Activated B cell treated with CpG ODN at 0.5 μM for 24 hours (primary cell): ENCODE data around the gene KRTAP10-1. TPM values are rescaled to one million over a fixed set of nuclear protein-coding genes. Genes with fewer than 3 reads are reported as not detected.

Experiments
- ATAC-seq: fragments of 200-7000 bp; cut with Tn5 transposase; one replicate; pipeline ENCODE4 v1.10.0; 2021; ENCODE audit warnings: low read depth, mild to moderate bottlenecking, moderate library complexity
- CTCF ChIA-PET: fragments of 350-600 bp; sonication (Branson Sonifier 250); formaldehyde crosslinking; loops from one replicate; lab custom pipeline; 2021; ENCODE audit warnings: antibody characterized with exemption; lab: Charles Lee
- POLR2A ChIA-PET: fragments of 350-600 bp; sonication (Branson Sonifier 250); formaldehyde crosslinking; loops from one replicate; lab custom pipeline; 2021; ENCODE audit warnings: antibody characterized with exemption; lab: Charles Lee
- DNase-seq: peaks from one replicate; pipeline ENCODE4 v3.0.0; 2022
- H3K27ac Mint-ChIP-seq: one replicate; pipeline ENCODE4 v1.8.0; 2020; ENCODE audit warnings: mixed read lengths
- H3K27me3 Mint-ChIP-seq: one replicate; pipeline ENCODE4 v1.8.0; 2021; ENCODE audit warnings: mixed read lengths
- H3K36me3 Mint-ChIP-seq: one replicate; pipeline ENCODE4 v1.8.0; 2021; ENCODE audit warnings: low read depth, mixed read lengths
- H3K4me1 Mint-ChIP-seq: one replicate; pipeline ENCODE4 v1.8.0; 2021; ENCODE audit warnings: mixed read lengths
- H3K4me3 Mint-ChIP-seq: one replicate; pipeline ENCODE4 v1.8.0; 2020; ENCODE audit warnings: mild to moderate bottlenecking, mixed read lengths
- H3K9me3 Mint-ChIP-seq: one replicate; pipeline ENCODE4 v1.8.0; 2020; ENCODE audit warnings: mixed read lengths
- intact Hi-C: fragments of 100-400 bp; cut with micrococcal nuclease; formaldehyde crosslinking; loops from one replicate; pipeline ENCODE4 v1.15.1; 2024
- total RNA-seq: library from RNA; stranded (reverse); gene quantifications from 2 replicates; pipeline ENCODE4 v1.2.3, GENCODE V29; 2022
- TF ChIP-seq, protein P1 (sequence below): fragments of 200-600 bp; IDR thresholded peaks from one replicate; pipeline ENCODE4 v1.8.0; 2022; ENCODE audit warnings: antibody characterized with exemption, mild to moderate bottlenecking

Gene KRTAP10-1
- total RNA-seq, 1 donor from 2014 or later = not detected

DNA sequence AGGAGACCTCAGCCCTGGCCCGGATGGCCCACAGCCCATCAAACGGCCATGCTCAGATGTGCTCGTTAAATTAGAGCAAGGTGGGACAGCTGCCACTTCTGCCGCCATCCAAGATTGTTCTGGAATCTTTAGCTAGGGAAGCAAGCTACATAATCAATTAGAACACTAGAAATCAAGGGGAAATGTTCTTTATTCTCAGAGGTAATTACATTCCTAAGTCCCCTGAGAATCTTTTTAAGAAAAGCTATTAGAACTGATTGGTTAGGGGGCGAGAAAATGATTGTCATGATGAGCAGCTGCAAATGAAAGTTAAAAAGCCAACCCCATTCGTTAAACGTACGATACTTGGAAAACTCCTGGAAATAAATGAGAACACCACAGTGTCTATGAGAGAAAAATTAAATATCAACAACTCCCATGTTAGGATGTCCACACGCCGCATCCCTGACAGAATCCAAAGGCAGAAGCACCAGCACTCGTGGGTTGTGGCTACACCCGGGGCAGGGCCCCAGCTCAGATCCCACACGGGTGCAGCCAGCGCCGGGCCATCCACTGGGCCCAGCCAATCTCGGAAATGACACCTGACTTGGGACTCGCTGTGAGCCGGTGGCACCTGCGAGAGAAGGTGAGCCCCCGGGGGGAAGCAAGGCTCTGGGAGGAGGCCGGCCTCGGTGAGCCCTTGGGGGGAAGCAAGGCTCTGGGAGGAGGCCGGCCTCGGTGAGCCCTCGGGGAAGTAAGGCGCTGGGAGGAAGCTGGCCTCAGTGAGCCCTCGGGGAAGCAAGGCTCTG is 37.6 kb downstream of the KRTAP10-1 start:
- intact Hi-C loops = no loop called here
- ChIA-PET POLR2A (interaction anchor here (0.8 kb wide), 1 partner anchor 32 kb away, joined by 7 read pairs; no protein-coding TSS in a partner anchor), CTCF (interaction anchor here (1.3 kb wide), 1 partner anchor 8 kb away, joined by 4 read pairs; no protein-coding TSS in a partner anchor)
- TF ChIP-seq, protein P1, sequence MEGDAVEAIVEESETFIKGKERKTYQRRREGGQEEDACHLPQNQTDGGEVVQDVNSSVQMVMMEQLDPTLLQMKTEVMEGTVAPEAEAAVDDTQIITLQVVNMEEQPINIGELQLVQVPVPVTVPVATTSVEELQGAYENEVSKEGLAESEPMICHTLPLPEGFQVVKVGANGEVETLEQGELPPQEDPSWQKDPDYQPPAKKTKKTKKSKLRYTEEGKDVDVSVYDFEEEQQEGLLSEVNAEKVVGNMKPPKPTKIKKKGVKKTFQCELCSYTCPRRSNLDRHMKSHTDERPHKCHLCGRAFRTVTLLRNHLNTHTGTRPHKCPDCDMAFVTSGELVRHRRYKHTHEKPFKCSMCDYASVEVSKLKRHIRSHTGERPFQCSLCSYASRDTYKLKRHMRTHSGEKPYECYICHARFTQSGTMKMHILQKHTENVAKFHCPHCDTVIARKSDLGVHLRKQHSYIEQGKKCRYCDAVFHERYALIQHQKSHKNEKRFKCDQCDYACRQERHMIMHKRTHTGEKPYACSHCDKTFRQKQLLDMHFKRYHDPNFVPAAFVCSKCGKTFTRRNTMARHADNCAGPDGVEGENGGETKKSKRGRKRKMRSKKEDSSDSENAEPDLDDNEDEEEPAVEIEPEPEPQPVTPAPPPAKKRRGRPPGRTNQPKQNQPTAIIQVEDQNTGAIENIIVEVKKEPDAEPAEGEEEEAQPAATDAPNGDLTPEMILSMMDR = no peak
- Mint-ChIP-seq H3K27me3 (no peaks in the 10 kb centered on the region), H3K4me3 (no peak overlapping the region), H3K9me3 (no peaks in the 10 kb centered on the region), H3K36me3 (no peaks in the 10 kb centered on the region), H3K27ac (no peak overlapping the region), H3K4me1 (peaks cover 6% of the 10 kb centered on the region)
- DNase-seq (no peak), ATAC-seq (no peak)

DNA sequence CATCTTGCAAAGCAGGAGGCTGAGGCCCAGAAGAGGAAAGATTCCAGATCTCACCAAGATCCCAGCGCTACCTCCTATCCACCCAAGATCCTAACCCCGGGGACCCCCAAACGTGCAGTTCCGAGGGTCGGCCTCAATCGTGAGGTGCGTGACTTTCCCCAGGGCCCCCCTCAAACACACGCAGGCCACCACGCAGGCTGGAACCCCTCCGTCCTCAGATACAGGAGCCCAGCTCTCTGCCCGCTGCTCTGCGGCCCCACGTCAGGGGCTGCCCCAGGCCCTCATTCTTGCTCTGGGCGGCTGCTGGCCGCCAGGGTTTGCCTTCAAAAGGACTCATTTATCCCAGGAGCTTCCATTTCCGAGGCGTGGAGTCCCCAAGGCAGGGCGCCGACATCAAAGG is 39.9 kb downstream of the KRTAP10-1 start:
- peaks cover 16% of the 10 kb centered on the region for H3K27me3 Mint-ChIP-seq
- no peak overlapping the region for H3K27ac Mint-ChIP-seq
- no peaks in the 10 kb centered on the region for H3K9me3 Mint-ChIP-seq
- DNase-seq (no peak), ATAC-seq (no peak)
- peaks cover 4% of the 10 kb centered on the region for H3K4me1 Mint-ChIP-seq
- intact Hi-C loops = no loop called here
- no peaks in the 10 kb centered on the region for H3K36me3 Mint-ChIP-seq
- TF ChIP-seq, protein P1 = no peak
- ChIA-PET CTCF (interaction anchor here (1.0 kb wide), 1 partner anchor 10 kb away, joined by 3 read pairs; no protein-coding TSS in a partner anchor), POLR2A (no interaction called here)
- H3K4me3 Mint-ChIP-seq = no peak overlapping the region

DNA sequence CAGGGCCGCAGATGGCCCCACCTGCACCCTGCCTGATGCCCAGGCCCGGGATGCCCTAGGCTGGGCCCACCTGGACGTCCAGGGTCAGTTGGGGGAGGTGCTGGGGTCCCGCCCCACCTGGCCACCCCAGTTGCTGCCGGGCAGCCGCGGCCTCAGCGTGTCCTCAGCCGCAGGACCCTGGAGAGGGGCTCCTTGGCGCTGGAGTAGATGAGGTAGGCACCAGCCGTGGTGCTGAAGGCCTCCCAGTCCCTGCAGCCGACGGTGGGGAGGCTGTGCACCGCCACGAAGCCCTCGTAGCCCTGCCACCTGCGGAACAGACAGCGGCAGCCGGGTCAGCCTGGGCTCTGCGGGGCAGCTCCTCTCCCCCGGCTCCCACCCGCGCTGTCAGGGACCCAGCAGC is 40.4 kb downstream of the KRTAP10-1 start:
- peaks cover 4% of the 10 kb centered on the region for H3K4me1 Mint-ChIP-seq
- ChIA-PET CTCF (no interaction called here), POLR2A (no interaction called here)
- no peaks in the 10 kb centered on the region for H3K36me3 Mint-ChIP-seq
- H3K27me3 Mint-ChIP-seq = peaks cover 16% of the 10 kb centered on the region
- no peak overlapping the region for H3K27ac Mint-ChIP-seq
- H3K9me3 Mint-ChIP-seq = no peaks in the 10 kb centered on the region
- no peak for ATAC-seq
- DNase-seq = no peak
- intact Hi-C loops = no loop called here
- TF ChIP-seq, protein P1 = no peak
- no peak overlapping the region for H3K4me3 Mint-ChIP-seq

DNA sequence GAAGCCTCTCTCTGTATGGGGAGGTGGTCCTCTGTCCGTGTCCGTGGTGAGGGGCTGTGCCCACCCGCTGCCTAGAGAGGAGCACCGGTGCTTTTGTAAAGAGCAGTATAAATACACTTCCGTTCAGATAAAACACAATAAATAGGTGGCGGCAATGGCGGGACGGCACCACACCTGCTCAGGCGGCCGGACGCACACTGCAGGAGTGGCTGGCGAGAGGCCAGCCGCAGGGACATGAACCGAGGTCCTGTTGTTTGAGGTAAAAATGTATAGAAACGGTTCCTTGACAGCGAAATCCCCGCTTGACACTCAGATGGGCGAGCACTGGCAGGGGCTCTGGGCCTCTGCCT is 40.8 kb downstream of the KRTAP10-1 start:
- Mint-ChIP-seq H3K4me3 (no peak overlapping the region), H3K27me3 (peaks cover 16% of the 10 kb centered on the region), H3K36me3 (no peaks in the 10 kb centered on the region), H3K4me1 (peaks cover 3% of the 10 kb centered on the region), H3K27ac (no peak overlapping the region), H3K9me3 (no peaks in the 10 kb centered on the region)
- intact Hi-C loops = no loop called here
- no peak for DNase-seq
- ChIA-PET POLR2A (no interaction called here), CTCF (no interaction called here)
- TF ChIP-seq, protein P1 = no peak
- no peak for ATAC-seq

DNA sequence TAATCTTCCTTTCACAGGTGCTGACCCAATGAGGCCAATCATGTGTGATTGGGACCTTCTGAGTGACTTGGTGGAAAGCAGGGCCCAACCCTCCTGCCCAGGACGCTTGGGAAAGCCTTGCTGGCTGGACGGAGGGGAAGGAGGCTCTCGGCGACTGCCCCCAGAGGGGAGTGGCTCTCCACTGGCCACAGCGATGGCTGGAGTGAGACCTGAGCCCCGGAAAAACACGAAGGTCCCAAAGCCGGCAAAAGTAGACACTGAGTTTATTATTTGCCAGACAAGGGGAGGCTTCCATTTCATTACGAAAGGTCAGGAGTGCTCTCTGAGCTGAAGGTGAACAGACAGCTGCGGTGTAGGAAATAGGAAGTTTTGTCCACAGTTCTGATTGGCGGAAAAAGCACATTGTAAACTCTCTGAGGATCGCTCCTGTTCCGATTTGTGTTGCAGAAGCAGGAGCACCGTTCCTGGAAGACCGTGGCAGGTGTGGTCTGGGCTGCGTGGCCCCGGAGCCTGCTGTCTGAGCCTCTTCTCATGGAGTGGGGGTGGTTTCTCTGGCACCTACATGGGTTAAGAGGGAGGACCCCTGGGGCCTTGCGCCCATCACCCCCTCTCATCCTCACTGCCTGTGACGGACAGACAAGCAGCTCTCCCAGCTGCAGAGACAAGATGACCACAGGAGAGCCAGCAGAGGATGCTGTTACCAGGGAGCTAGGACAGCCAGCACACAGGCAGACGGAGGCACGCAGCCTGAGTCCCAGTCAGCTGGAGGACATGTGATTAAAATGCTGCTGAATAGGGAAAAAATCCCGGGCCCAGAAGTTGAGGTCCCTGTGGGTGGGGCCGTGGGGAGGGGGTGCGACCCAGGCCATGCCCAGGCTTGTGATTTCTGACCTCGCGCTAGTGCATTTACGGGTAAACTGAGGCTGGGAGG is 41.5 kb downstream of the KRTAP10-1 start:
- DNase-seq (no peak), ATAC-seq (no peak)
- intact Hi-C loops = no loop called here
- H3K4me1 Mint-ChIP-seq = no peaks in the 10 kb centered on the region
- TF ChIP-seq, protein P1 = no peak
- no peak overlapping the region for H3K4me3 Mint-ChIP-seq
- POLR2A ChIA-PET = no interaction called here
- CTCF ChIA-PET = no interaction called here
- H3K36me3 Mint-ChIP-seq = no peaks in the 10 kb centered on the region
- no peaks in the 10 kb centered on the region for H3K9me3 Mint-ChIP-seq
- no peak overlapping the region for H3K27ac Mint-ChIP-seq
- peaks cover 16% of the 10 kb centered on the region for H3K27me3 Mint-ChIP-seq
